GM21576 (cell line): ENCODE data around the gene TBC1D22A.

ENCODE experiments used
- ATAC-seq: cut with Tn5 transposase; IDR thresholded peaks from one replicate; pipeline ENCODE4 v1.9.1; 2021; ENCODE audit warnings: mild to moderate bottlenecking, moderate library complexity; ENCODE audit not compliant: unreplicated experiment

Gene TBC1D22A

GRCh38 chr22:46902436-46902835 lies 140.0 kb downstream of the TBC1D22A start:
- ATAC-seq = no peak

- ATAC-seq = no peak
Measured at GRCh38 chr22:46902998-46903916, 140.8 kb downstream of the TBC1D22A start.

GRCh38 chr22:46905415-46905814 lies 143.0 kb downstream of the TBC1D22A start:
- ATAC-seq = no peak

- no peak for ATAC-seq
Measured at GRCh38 chr22:46905834-46906233, 143.4 kb downstream of the TBC1D22A start.

GRCh38 chr22:46906326-46907045 lies 144.0 kb downstream of the TBC1D22A start:
- ATAC-seq = no peak

- ATAC-seq = no peak
Measured at GRCh38 chr22:46907241-46908215, 145.1 kb downstream of the TBC1D22A start.

- no peak for ATAC-seq
Measured at GRCh38 chr22:46908641-46909107, 146.2 kb downstream of the TBC1D22A start.

GRCh38 chr22:46909237-46910030 lies 147.0 kb downstream of the TBC1D22A start:
- ATAC-seq = no peak

GRCh38 chr22:46910624-46911023 lies 148.2 kb downstream of the TBC1D22A start:
- ATAC-seq = no peak

GRCh38 chr22:46911346-46911745 lies 148.9 kb downstream of the TBC1D22A start:
- no peak for ATAC-seq

- no peak for ATAC-seq
Measured at GRCh38 chr22:46913351-46913750, 150.9 kb downstream of the TBC1D22A start.

- ATAC-seq = no peak
Measured at GRCh38 chr22:46914481-46914880, 152.0 kb downstream of the TBC1D22A start.

GRCh38 chr22:46914916-46915894 lies 152.8 kb downstream of the TBC1D22A start:
- no peak for ATAC-seq

GRCh38 chr22:46915950-46916730 lies 153.7 kb downstream of the TBC1D22A start:
- ATAC-seq = no peak

GRCh38 chr22:46916886-46917770 lies 154.7 kb downstream of the TBC1D22A start:
- no peak for ATAC-seq

GRCh38 chr22:46917771-46918101 lies 155.3 kb downstream of the TBC1D22A start:
- no peak for ATAC-seq

- no peak for ATAC-seq
Measured at GRCh38 chr22:46918197-46918596, 155.7 kb downstream of the TBC1D22A start.
